GM12874 (cell line): ENCODE results near the gene HCN2.

Experiments used
- TF ChIP-seq, protein P1 (sequence below): IDR thresholded peaks from 2 replicates; pipeline ENCODE4 v1.5.1; 2011; ENCODE audit warnings: low read depth, mild to moderate bottlenecking, control low read depth, low read length, moderate library complexity; ENCODE audit not compliant: insufficient read depth

The HCN2 gene

DNA sequence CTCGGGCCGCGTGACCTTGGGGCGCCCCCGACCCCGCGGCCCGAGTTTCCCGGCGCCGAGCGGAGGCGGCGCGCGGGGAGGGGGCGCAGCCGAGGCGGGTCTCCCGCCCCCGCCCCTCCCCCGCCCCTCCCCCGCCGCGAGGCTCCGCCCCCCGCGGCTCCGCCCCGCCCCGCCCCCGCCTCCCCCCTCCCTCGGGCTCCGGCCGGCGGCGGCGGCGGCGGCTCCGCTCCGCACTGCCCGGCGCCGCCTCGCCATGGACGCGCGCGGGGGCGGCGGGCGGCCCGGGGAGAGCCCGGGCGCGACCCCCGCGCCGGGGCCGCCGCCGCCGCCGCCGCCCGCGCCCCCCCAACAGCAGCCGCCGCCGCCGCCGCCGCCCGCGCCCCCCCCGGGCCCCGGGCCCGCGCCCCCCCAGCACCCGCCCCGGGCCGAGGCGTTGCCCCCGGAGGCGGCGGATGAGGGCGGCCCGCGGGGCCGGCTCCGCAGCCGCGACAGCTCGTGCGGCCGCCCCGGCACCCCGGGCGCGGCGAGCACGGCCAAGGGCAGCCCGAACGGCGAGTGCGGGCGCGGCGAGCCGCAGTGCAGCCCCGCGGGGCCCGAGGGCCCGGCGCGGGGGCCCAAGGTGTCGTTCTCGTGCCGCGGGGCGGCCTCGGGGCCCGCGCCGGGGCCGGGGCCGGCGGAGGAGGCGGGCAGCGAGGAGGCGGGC, at the start of gene HCN2:
Gene HCN2 (plus strand): TSS at position 189 of the 703 bp plus-strand sequence. CDS start 65 bp downstream, at position 254.
- TF ChIP-seq, protein P1, sequence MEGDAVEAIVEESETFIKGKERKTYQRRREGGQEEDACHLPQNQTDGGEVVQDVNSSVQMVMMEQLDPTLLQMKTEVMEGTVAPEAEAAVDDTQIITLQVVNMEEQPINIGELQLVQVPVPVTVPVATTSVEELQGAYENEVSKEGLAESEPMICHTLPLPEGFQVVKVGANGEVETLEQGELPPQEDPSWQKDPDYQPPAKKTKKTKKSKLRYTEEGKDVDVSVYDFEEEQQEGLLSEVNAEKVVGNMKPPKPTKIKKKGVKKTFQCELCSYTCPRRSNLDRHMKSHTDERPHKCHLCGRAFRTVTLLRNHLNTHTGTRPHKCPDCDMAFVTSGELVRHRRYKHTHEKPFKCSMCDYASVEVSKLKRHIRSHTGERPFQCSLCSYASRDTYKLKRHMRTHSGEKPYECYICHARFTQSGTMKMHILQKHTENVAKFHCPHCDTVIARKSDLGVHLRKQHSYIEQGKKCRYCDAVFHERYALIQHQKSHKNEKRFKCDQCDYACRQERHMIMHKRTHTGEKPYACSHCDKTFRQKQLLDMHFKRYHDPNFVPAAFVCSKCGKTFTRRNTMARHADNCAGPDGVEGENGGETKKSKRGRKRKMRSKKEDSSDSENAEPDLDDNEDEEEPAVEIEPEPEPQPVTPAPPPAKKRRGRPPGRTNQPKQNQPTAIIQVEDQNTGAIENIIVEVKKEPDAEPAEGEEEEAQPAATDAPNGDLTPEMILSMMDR, result no peak

DNA sequence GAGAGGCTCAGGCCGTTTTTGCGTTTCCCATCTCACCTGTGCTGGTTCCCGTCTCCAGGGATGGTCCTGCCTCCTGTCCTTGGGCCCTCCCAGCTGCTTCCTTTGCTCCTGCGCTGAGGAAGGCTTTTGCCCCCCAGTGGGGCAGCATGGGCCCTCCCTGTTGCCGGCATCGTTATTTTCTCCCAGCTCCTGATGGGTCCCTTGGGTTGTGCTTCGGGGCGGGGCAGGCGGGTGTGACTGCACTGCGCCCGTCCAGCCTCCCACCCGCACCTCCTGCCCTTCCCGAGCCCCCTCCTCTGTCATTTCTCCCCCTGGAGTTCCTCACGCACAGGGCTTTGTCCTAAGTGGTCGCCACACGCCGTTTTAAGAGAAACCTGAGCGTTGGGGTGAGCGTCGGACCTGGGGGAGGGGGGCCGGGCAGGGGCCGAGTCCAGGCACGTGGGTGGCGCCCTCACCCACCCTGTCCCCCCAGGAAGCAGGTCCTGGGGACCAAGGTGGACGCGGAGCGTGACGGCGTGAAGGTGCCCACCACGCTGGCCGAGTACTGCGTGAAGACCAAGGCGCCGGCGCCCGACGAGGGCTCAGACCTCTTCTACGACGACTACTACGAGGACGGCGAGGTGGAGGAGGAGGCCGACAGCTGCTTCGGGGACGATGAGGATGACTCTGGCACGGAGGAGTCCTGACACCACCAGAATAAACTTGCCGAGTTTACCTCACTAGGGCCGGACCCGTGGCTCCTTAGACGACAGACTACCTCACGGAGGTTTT, 48.6 kb upstream of the HCN2 start:
- TF ChIP-seq, protein P1, result no peak

DNA sequence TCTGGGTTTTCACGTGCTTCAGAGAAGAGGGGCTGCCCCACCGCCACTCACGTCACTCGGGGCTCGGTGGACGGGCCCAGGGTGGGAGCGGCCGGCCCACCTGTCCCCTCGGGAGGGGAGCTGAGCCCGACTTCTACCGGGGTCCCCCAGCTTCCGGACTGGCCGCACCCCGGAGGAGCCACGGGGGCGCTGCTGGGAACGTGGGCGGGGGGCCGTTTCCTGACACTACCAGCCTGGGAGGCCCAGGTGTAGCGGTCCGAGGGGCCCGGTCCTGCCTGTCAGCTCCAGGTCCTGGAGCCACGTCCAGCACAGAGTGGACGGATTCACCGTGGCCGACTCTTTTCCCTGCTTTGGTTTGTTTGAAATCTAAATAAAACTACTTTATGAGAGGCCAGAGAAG, 48.0 kb upstream of the HCN2 start:
- TF ChIP-seq, protein P1, result no peak

DNA sequence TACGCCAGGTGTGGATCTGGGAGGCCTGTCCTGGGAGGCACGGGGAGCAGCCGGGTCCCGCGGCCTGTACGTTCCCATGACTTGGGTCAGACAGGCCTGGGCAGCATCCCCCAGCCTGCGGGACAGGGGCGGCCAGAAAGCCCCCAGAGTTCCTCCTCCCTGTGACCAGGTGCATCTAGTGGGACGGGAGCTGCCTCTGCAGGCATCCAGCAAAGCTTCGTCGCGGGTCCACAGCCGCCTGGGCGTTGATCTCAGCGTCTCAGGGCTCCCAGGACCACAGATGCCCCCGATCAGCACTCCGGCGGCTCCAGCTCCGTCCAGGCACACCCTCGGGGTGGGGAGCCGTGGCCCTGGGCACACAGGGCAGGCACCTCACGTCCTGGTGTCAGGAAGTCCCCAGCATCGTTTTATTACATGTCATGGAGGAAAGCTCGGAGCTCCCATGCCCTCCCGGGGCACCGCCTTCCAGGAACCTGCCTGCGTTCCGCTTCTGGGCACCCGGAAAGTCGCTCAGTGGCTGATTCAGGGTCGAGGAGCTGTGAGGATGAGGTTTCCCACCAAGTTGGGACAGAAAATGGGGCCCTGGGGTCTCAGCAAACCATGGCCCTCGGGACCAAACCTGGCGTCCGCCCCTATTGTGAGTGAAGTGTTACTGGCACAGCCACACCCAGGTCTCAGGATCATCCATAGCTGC, 47.4 kb upstream of the HCN2 start:
- TF ChIP-seq, protein P1, result no peak

DNA sequence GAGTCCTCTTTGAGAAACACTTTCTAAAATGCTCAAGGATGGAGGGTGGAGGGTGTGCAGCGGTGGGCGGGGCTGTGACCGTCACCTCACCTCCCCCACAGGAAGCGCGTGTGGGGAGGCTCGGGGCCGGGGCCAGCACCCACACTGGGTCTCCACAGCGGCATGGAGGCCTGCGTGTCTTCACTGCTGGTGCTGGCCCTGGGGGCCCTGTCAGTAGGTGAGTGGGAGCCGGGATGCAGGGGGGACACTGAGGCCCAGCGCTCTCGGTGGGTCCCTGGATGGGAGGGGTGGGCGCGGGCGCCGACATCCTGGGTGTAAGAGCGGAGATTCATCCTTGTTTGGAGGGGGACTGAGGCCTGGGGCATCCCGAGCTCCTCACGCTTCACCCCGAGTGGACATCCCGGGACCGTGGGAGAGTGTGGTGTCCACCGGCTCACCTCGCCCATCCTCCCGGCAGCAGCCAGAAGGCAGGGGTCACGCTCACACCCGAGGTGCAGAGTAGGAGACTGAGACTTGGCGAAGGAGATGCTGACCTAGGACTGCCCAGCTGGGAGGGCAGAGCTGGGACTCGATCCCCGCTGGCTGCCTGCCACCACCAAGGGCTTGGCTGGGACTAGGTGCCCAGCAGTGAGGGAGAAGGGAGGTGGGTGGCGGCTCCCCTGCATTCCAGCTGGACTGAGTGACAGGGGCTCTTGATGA, 45.6 kb upstream of the HCN2 start, which contains the start of gene GZMM:
Gene GZMM (plus strand): TSS at position 144 of the 699 bp plus-strand sequence. CDS start 19 bp downstream, at position 163.
- TF ChIP-seq, protein P1, result no peak

DNA sequence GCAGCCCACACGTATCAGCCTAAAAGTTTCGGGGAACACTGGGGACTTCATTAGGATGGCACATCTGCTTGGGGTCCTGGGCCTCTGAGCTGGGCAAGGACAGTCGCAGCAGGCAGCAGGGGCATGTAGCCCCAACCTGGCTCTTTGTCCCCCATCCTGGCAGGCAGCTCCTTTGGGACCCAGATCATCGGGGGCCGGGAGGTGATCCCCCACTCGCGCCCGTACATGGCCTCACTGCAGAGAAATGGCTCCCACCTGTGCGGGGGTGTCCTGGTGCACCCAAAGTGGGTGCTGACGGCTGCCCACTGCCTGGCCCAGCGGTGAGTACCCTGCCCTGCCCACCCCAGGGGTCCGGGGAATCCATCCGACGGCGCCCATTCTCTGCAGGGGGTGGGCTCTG, 42.6 kb upstream of the HCN2 start:
- TF ChIP-seq, protein P1, result no peak
